HG03280 (cell line): ENCODE data around the gene OR4K5.
"Not testable (repeated sequence)": the region's sequence is repeated elsewhere in the genome, so short reads cannot be mapped to it uniquely, and the experiment has no call there.

Source experiments
- ATAC-seq: cut with Tn5 transposase; IDR thresholded peaks from one replicate; pipeline ENCODE4 v1.9.1; 2021; ENCODE audit warnings: mild to moderate bottlenecking, moderate library complexity; ENCODE audit not compliant: unreplicated experiment

Gene OR4K5

GRCh38 chr14:19920021-19920657 lies at the start of gene OR4K5:
TSS of gene OR4K5 (plus strand) at chr14:19920607. CDS start at chr14:19920607, 0 bp downstream.
- ATAC-seq, result no peak

GRCh38 chr14:19873178-19873577 lies 47.2 kb upstream of the OR4K5 start:
- ATAC-seq, result no peak

GRCh38 chr14:19874842-19875241 lies 45.6 kb upstream of the OR4K5 start, which contains the start of gene OR4K2:
TSS of gene OR4K2 (plus strand) at chr14:19875142. CDS start at chr14:19876268, 1,126 bp downstream.
- ATAC-seq, result no peak

GRCh38 chr14:19878029-19878642 lies 42.3 kb upstream of the OR4K5 start:
- ATAC-seq, result no peak

GRCh38 chr14:19895282-19895681 lies 25.1 kb upstream of the OR4K5 start:
- ATAC-seq, result no peak

GRCh38 chr14:19900999-19901398 lies 19.4 kb upstream of the OR4K5 start:
- no peak for ATAC-seq

GRCh38 chr14:19902409-19902808 lies 18.0 kb upstream of the OR4K5 start:
- no peak for ATAC-seq

- ATAC-seq, result no peak
Measured at GRCh38 chr14:19906665-19907064, 13.7 kb upstream of the OR4K5 start.

GRCh38 chr14:19911114-19911513 lies 9.3 kb upstream of the OR4K5 start:
- ATAC-seq, result no peak

- ATAC-seq, result no peak
Measured at GRCh38 chr14:19917243-19917642, 3.2 kb upstream of the OR4K5 start.

- no peak for ATAC-seq
Measured at GRCh38 chr14:19917955-19918518, 2.4 kb upstream of the OR4K5 start.

GRCh38 chr14:19918553-19919264 lies 1.7 kb upstream of the OR4K5 start:
- no peak for ATAC-seq

GRCh38 chr14:19930617-19931016 lies 10.2 kb downstream of the OR4K5 start, which contains the start of gene OR4K1:
TSS of gene OR4K1 (plus strand) at chr14:19930917. CDS start at chr14:19935667, 4,750 bp downstream.
- ATAC-seq, result no peak

GRCh38 chr14:19941668-19942067 lies 21.3 kb downstream of the OR4K5 start:
- no peak for ATAC-seq

GRCh38 chr14:19947413-19948090 lies 27.1 kb downstream of the OR4K5 start:
- ATAC-seq, result no peak

- ATAC-seq, result no peak
Measured at GRCh38 chr14:19949218-19949617, 28.8 kb downstream of the OR4K5 start.

- ATAC-seq, result not testable (repeated sequence)
Measured at GRCh38 chr14:19969735-19970134, 49.3 kb downstream of the OR4K5 start.
